GM18858 (cell line): ENCODE data around the gene ATP2B3.

Experiments used
- ATAC-seq: cut with Tn5 transposase; IDR thresholded peaks from one replicate; pipeline ENCODE4 v1.9.1; 2021; ENCODE audit not compliant: unreplicated experiment

Gene ATP2B3

DNA sequence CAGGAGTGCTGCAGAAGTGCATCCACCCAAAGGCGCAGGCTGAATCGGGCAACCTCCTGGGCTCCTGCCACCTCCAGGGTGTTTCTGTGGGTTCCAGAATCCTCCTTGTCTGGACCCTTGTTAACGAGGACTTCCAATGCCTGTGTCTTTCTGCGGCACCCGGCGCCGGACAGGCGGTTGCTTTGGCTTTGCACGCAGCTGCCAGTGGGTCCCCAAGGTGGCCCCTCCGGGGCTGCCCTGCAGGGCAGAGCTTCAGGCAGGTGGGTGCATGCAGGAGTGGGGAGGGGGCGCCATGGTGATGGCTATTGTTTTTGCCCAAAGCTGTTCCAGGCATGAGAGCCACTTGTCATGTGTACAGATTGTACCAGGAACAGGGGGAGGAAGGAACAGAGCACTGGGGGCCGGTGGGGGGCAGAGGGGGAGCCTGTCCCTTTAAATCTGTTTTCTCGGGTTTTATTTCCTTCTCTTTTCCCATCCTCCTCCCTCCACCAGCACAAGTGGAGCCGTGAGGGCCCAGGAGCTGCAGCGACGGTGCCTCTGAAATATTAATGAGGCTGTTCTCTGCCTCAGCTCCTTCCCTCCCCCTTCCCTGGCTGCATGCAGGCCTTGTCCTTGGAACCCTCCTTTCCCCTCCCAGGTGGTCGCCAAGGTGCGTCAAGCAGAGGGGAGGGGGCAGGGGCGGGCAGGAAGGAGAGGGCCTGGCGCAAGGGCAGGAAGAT, 13.1 kb downstream of the ATP2B3 start:
- no peak for ATAC-seq

GRCh38 chrX:153533091-153533490, 15.6 kb downstream of the ATP2B3 start:
- ATAC-seq: no peak

DNA sequence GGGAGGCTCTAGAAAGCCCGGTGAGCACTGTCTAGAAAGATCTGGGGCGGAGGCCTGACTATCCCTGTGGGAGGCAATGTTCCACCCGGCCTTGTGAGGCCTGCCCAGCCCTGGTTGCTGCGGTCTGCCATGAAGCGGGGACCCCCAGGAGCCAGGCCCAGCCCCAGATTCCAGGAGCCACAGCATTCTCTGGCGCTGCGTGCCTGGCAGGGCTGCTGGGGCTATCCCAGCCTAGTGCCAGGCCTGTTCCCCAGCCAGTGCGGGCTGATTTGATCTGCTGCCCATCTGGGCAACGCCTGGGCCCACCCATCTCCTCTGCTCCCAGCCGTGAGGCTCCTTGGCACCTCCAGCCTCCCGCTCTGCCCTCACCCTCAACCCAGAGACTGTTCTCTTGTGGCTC, 19.6 kb downstream of the ATP2B3 start:
- no peak for ATAC-seq

- ATAC-seq: no peak
Measured at GRCh38 chrX:153537526-153538295, 20.3 kb downstream of the ATP2B3 start.

GRCh38 chrX:153538424-153538823, 21.0 kb downstream of the ATP2B3 start:
- no peak for ATAC-seq

GRCh38 chrX:153539171-153539978, 21.9 kb downstream of the ATP2B3 start:
- peak; percentile 62 for ATAC-seq

GRCh38 chrX:153539979-153540358, 22.5 kb downstream of the ATP2B3 start:
- no peak for ATAC-seq

- ATAC-seq: no peak
Measured at GRCh38 chrX:153544727-153545126, 27.3 kb downstream of the ATP2B3 start.

DNA sequence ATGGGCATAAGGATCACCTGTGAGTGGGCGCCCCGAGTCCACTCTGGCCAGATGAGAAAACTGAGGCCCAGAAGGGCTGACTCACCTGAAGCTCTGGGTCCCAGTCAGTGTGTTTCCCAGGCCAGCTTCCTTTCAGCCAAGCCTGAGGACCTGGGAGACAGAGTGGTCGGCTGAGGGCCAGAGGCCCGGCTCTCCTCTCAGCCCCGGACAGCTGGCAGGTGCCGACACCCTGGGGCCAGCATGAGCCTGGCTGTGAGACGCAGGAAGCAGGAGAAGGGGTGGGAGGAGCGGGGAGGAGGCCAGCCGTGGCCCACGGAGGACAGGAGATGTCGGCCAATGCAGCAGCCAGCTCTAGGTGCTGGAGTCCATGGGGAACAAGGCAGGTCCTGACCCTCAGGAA, 28.9 kb downstream of the ATP2B3 start:
- ATAC-seq: no peak

GRCh38 chrX:153547195-153547594, 29.8 kb downstream of the ATP2B3 start:
- no peak for ATAC-seq

DNA sequence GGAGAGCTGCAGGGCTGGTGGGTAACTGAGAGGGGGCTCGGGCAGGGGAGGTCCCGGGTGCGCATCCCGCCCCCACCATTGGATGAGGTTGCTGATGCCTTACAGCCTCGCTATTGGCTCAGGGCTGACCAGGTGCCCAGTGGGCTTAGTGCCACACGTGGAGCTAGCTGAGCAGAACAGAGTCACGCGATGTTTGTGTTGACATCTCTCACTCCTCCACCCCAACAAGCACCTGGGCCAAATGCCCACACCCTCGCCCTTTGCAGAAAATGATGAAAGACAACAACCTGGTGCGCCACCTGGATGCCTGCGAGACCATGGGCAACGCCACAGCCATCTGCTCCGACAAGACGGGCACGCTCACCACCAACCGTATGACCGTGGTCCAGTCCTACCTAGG, 31.8 kb downstream of the ATP2B3 start:
- ATAC-seq: no peak

GRCh38 chrX:153549807-153550206, 32.4 kb downstream of the ATP2B3 start:
- no peak for ATAC-seq

GRCh38 chrX:153551135-153551534, 33.7 kb downstream of the ATP2B3 start:
- ATAC-seq: no peak

DNA sequence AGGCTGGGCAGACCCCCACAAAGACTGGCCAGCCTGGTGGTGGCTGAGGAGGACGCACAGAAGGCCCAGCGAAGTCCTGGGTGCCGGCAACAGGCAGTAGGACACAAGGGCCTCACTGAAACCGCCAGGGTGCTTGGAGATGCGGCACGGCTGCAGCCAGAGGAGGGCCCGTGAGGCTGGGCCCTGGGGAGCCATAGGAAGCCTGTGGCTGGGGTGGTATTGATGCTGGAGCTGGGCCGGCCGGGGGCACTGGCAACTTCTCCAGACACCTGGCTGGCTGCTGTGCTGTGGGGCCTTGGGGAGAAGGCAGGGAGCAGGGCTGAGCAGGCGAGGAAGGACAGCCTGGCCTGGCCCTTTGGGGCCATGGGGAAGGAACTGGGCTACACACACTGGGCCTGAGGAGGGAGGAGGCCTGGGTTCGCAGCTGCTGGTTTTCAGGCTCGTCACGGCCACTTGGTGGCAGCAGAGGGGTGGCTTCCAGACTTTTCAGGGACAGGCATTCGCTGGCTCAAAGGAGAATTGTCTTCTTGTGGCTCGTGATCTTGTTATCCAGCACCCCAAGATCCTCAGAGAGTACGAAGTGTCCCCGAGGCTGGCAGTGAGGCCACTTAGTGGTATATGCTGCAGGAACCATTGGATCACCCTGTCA, 37.2 kb downstream of the ATP2B3 start:
- no peak for ATAC-seq

- no peak for ATAC-seq
Measured at GRCh38 chrX:153556767-153557166, 39.3 kb downstream of the ATP2B3 start.

- no peak for ATAC-seq
Measured at GRCh38 chrX:153557618-153558355, 40.3 kb downstream of the ATP2B3 start.

- no peak for ATAC-seq
Measured at GRCh38 chrX:153560000-153560399, 42.6 kb downstream of the ATP2B3 start.

GRCh38 chrX:153560466-153560865, 43.0 kb downstream of the ATP2B3 start:
- no peak for ATAC-seq

DNA sequence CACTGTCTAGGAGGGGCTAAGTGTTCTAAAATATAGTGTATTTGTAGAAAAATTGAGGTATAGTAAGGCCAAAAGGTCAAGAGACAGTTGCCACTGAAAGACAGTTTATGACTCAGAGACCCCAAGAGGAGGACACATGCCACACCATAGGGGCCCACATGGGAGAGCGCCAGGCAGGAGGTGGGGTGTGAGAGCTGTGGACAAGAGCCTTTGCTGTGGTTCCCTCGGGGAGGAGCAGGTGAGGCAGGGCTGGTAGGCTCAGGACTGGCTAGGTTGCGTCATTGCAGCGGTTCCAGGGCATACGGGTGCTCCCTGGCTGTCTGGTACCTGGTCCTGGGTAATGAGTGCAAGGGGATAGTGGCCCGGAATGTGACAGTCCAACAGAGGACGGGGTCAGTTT, 43.9 kb downstream of the ATP2B3 start:
- no peak for ATAC-seq

- no peak for ATAC-seq
Measured at GRCh38 chrX:153562546-153562945, 45.1 kb downstream of the ATP2B3 start.
